ENCODE data around the gene SSTR5. TPM values are rescaled to one million over a fixed set of nuclear protein-coding genes. Genes with fewer than 3 reads are reported as not detected.

The SSTR5 gene
- total and polyA plus RNA-seq, 2 donors from 2014 or later = 6.7 TPM; not detected in 1

DNA sequence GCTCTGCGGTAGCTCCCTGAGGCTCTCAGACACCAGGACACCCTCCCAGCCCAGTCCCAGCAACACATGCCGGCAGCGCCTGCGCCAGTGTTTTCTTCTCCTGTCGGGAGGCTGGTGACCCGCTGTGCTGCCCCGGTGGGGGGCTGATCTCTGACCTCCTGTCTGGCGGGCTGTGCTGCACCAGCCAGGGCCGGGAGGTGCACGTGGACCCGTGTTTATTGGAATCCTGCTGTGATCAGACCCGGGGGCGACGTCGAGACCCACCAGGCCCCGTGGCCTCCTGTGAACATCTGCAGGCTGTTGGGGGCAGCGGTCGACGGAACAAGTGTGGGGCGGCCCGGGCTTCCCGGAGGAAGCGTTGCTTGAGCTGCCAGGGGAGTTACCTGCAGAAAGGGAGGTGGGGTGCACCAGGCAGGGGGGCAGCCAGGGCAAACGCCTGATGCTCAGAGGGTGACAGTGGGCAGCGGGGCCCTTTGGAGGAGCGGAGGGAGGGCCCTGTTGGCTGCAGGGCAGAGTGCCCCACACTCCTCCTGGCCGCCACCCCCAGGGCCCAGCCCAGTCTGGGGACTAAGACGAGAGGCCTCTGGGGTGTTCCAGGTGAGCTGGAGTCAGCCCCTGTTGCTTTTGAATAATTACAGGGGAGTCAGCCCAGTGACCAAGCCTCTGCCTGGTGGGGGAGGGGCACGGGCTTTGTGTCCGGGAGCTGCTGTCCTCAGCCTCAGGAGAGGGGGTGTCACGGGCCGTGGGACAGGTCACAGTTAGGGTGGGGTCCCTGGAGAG lies 2.3 kb upstream of the SSTR5 start:
- no peak overlapping the region for H3K27ac ChIP-seq (ENCODE audit: low read depth in 2 of 2, low read length in 2 of 2)
- no peak overlapping the region for H3K9ac ChIP-seq (ENCODE audit: low read length in 3 of 3)
- no peaks in the 10 kb centered on the region for H3K9me3 ChIP-seq (ENCODE audit: control insufficient read depth in 2 of 3, insufficient read depth in 1 of 3, low read length in 3 of 3)
- intact Hi-C loops (cut with DNase I) = no loop called here
- TF ChIP-seq, protein P1, sequence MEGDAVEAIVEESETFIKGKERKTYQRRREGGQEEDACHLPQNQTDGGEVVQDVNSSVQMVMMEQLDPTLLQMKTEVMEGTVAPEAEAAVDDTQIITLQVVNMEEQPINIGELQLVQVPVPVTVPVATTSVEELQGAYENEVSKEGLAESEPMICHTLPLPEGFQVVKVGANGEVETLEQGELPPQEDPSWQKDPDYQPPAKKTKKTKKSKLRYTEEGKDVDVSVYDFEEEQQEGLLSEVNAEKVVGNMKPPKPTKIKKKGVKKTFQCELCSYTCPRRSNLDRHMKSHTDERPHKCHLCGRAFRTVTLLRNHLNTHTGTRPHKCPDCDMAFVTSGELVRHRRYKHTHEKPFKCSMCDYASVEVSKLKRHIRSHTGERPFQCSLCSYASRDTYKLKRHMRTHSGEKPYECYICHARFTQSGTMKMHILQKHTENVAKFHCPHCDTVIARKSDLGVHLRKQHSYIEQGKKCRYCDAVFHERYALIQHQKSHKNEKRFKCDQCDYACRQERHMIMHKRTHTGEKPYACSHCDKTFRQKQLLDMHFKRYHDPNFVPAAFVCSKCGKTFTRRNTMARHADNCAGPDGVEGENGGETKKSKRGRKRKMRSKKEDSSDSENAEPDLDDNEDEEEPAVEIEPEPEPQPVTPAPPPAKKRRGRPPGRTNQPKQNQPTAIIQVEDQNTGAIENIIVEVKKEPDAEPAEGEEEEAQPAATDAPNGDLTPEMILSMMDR (IDR thresholded peaks at IDR 0.05; ENCODE audit: borderline replicate concordance, extremely low read depth, insufficient read depth) = no peak
- no peak overlapping the region for H3K4me3 ChIP-seq (ENCODE audit: low read length in 3 of 3)
- no peaks in the 10 kb centered on the region for H3K4me1 ChIP-seq (ENCODE audit: control insufficient read depth in 2 of 3, insufficient read depth in 2 of 3, low read depth in 1 of 3, low read length in 3 of 3)
- peaks cover 4% of the 10 kb centered on the region for H3K27me3 ChIP-seq (ENCODE audit: control insufficient read depth, insufficient read depth, low read length)
- H3K36me3 ChIP-seq (ENCODE audit: control insufficient read depth in 2 of 3, insufficient read depth in 3 of 3, low read length in 3 of 3) = no peaks in the 10 kb centered on the region
- FAIRE-seq (no peak), DNase-seq (no peak)

DNA sequence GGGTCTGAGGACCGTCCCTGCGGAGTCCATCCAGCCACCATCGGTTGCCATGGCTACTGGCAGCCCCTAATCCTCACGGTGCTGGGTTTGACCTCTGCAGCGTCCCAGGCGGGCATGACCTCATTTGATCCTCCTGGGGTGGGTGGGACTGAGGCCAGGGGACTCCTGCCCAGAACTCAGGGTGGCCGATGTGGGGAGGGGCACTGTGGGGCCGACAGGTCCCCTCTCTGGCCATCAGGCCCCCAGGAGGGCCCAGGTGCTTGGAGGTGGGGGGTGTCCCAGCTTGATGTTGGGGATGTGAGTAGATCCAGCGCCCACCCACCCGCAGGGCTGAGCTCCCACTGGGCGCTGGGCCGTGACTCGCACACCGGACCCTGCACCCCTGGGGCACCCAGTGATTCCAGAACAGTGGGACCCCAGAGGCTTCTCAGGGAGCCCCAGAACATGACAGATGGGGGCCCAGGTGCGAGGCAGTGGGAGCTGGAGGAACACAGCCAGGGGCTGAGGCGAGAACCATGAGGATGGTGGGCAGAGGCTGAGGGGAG lies 1.6 kb upstream of the SSTR5 start:
- no peak for DNase-seq
- Histone ChIP-seq H3K27ac (ENCODE audit: low read depth in 2 of 2, low read length in 2 of 2) (no peak overlapping the region), H3K36me3 (ENCODE audit: control insufficient read depth in 2 of 3, insufficient read depth in 3 of 3, low read length in 3 of 3) (no peaks in the 10 kb centered on the region), H3K4me3 (ENCODE audit: low read length in 3 of 3) (no peak overlapping the region), H3K9ac (ENCODE audit: low read length in 3 of 3) (no peak overlapping the region), H3K4me1 (ENCODE audit: control insufficient read depth in 2 of 3, insufficient read depth in 2 of 3, low read depth in 1 of 3, low read length in 3 of 3) (no peaks in the 10 kb centered on the region), H3K27me3 (ENCODE audit: control insufficient read depth, insufficient read depth, low read length) (peaks cover 4% of the 10 kb centered on the region), H3K9me3 (ENCODE audit: control insufficient read depth in 2 of 3, insufficient read depth in 1 of 3, low read length in 3 of 3) (no peaks in the 10 kb centered on the region)
- intact Hi-C loops (cut with DNase I) = no loop called here
- FAIRE-seq = no peak
- TF ChIP-seq, protein P1 (IDR thresholded peaks at IDR 0.05; ENCODE audit: borderline replicate concordance, extremely low read depth, insufficient read depth) = no peak

- DNase-seq (no peak), FAIRE-seq (no peak)
- Histone ChIP-seq H3K36me3 (ENCODE audit: control insufficient read depth in 2 of 3, insufficient read depth in 3 of 3, low read length in 3 of 3) (no peaks in the 10 kb centered on the region), H3K27me3 (ENCODE audit: control insufficient read depth, insufficient read depth, low read length) (peaks cover 3% of the 10 kb centered on the region), H3K9ac (ENCODE audit: low read length in 3 of 3) (no peak overlapping the region), H3K9me3 (ENCODE audit: control insufficient read depth in 2 of 3, insufficient read depth in 1 of 3, low read length in 3 of 3) (no peaks in the 10 kb centered on the region), H3K4me3 (ENCODE audit: low read length in 3 of 3) (no peak overlapping the region), H3K4me1 (ENCODE audit: control insufficient read depth in 2 of 3, insufficient read depth in 2 of 3, low read depth in 1 of 3, low read length in 3 of 3) (no peaks in the 10 kb centered on the region), H3K27ac (ENCODE audit: low read depth in 2 of 2, low read length in 2 of 2) (no peak overlapping the region)
- TF ChIP-seq, protein P1 (IDR thresholded peaks at IDR 0.05; ENCODE audit: borderline replicate concordance, extremely low read depth, insufficient read depth) = no peak
- intact Hi-C loops (cut with DNase I) = no loop called here
Observed at GRCh38 chr16:1071561-1072225, 854 bp upstream of the SSTR5 start.
